Measurements from ENCODE around the gene SCMH1.

- TF ChIP-seq CTCF (IDR thresholded peaks at IDR 0.05; ENCODE audit: insufficient read depth, low read depth, low read length) (no peak), EZH2 (IDR thresholded peaks at IDR 0.05; ENCODE audit: insufficient read depth, low read length) (no peak)
Observed at GRCh38 chr1:41281334-41281733, 39.2 kb upstream of the SCMH1 start.
